GM21423 (cell line): ENCODE measurements around the gene SIRT7.
A peak's percentile ranks its signal among the peaks of the same experiment; 100 is the strongest.

ENCODE experiments used
- ATAC-seq: cut with Tn5 transposase; IDR thresholded peaks from one replicate; pipeline ENCODE4 v1.9.1; 2021; ENCODE audit warnings: mild to moderate bottlenecking, moderate library complexity; ENCODE audit not compliant: unreplicated experiment

SIRT7 gene

GRCh38 chr17:81890447-81891302 is 27.3 kb downstream of the SIRT7 start:
- peak; percentile 24 for ATAC-seq

- ATAC-seq, result no peak
These were observed 28.4 kb downstream of the SIRT7 start for GRCh38 chr17:81889602-81890001.

GRCh38 chr17:81888988-81889595 is 28.9 kb downstream of the SIRT7 start:
- no peak for ATAC-seq

- no peak for ATAC-seq
These were observed 29.6 kb downstream of the SIRT7 start for GRCh38 chr17:81888105-81888987.

GRCh38 chr17:81885869-81886548 is 32.0 kb downstream of the SIRT7 start:
- no peak for ATAC-seq

GRCh38 chr17:81885454-81885853 is 32.5 kb downstream of the SIRT7 start:
- no peak for ATAC-seq

- ATAC-seq, result no peak
These were observed 33.0 kb downstream of the SIRT7 start for GRCh38 chr17:81884968-81885367.

- no peak for ATAC-seq
These were observed 33.5 kb downstream of the SIRT7 start for GRCh38 chr17:81884520-81884919.

- no peak for ATAC-seq
These were observed 38.9 kb downstream of the SIRT7 start for GRCh38 chr17:81879121-81879520.

GRCh38 chr17:81878294-81878693 is 39.7 kb downstream of the SIRT7 start:
- no peak for ATAC-seq

GRCh38 chr17:81877569-81877968 is 40.4 kb downstream of the SIRT7 start:
- ATAC-seq, result no peak

- ATAC-seq, result peak; percentile 52
These were observed 46.4 kb downstream of the SIRT7 start for GRCh38 chr17:81871387-81872230.

GRCh38 chr17:81870981-81871386 is 47.0 kb downstream of the SIRT7 start, which contains the start of gene ARHGDIA:
Gene ARHGDIA, minus strand, starts transcription at chr17:81871337. Its CDS starts 1,407 bp downstream, at chr17:81869930.
- ATAC-seq, result peak; percentile 6

GRCh38 chr17:81870131-81870980 is 47.6 kb downstream of the SIRT7 start:
- no peak for ATAC-seq

- ATAC-seq, result no peak
These were observed 48.5 kb downstream of the SIRT7 start for GRCh38 chr17:81869221-81870130.

- no peak for ATAC-seq
These were observed 49.2 kb downstream of the SIRT7 start for GRCh38 chr17:81868674-81869220.

GRCh38 chr17:81867991-81868673 is 49.8 kb downstream of the SIRT7 start:
- ATAC-seq, result no peak
